Uterus (tissue), 4 donors: ENCODE results near the gene NOXA1. TPM values are rescaled to one million over a fixed set of nuclear protein-coding genes. Genes with fewer than 3 reads are reported as not detected.

ENCODE experiments used
- DNase-seq, 2 donors: peaks; one replicate each; pipeline ENCODE4 v3.0.0-alpha.2; 2019 to 2020
- H3K27ac ChIP-seq, 2 donors: fragments of 200-600 bp; sonication (generic); 1 replicate in 1 of 2; 2 replicates in 1 of 2; pipeline ENCODE4 v1.5.1; 2016 to 2018
- H3K27me3 ChIP-seq, 2 donors: fragments of 200-600 bp; sonication (generic); one replicate each; pipeline ENCODE4 v1.5.1; 2018 to 2019; ENCODE audit warnings: control low read depth in 1 of 2
- H3K36me3 ChIP-seq, 2 donors: fragments of 200-600 bp; sonication (generic); one replicate each; pipeline ENCODE4 v1.5.1; 2019; ENCODE audit warnings: control low read depth in 1 of 2
- H3K4me1 ChIP-seq, 2 donors: fragments of 200-600 bp; sonication (generic); one replicate each; pipeline ENCODE4 v1.5.1; 2018 to 2019; ENCODE audit warnings: control low read depth in 1 of 2
- H3K4me3 ChIP-seq, 2 donors: fragments of 200-600 bp; sonication (generic); 1 replicate in 1 of 2; 2 replicates in 1 of 2; pipeline ENCODE4 v1.5.1; 2018 to 2019; ENCODE audit warnings: mild to moderate bottlenecking in 1 of 2
- H3K9me3 ChIP-seq, 2 donors: fragments of 200-600 bp; sonication (generic); one replicate each; pipeline ENCODE4 v1.5.1; 2019; ENCODE audit warnings: control low read depth in 1 of 2
- CTCF ChIP-seq, 4 experiments: fragments of 200-600 bp in 2 of 4; fragments of 450-650 bp in 2 of 4; sonication (generic) in 2 of 4; IDR thresholded peaks; one replicate each; pipeline ENCODE4 v1.5.1; 2016 to 2019; ENCODE audit warnings: antibody characterized with exemption in 4 of 4, mild to moderate bottlenecking in 2 of 4, moderate library complexity in 1 of 4
- POLR2A ChIP-seq, 2 donors: fragments of 450-650 bp; IDR thresholded peaks; one replicate each; pipeline ENCODE4 v1.6.1; 2016; ENCODE audit warnings: antibody characterized with exemption in 2 of 2, mild to moderate bottlenecking in 1 of 2, moderate library complexity in 1 of 2
- intact Hi-C: fragments of 100-400 bp; cut with DNase I; formaldehyde crosslinking; loops from one replicate; pipeline ENCODE4 v1.15.1; 2023; ENCODE audit warnings: low total_unique reads
- total RNA-seq, 4 donors: library from RNA; depleted of rRNA in 3 of 4; stranded (reverse); fragments of >200 nt in 3 of 4; gene quantifications; one replicate each; pipeline versions ENCODE4 v1.1.0 to v1.2.4, GENCODE V29; 2014 to 2023
- donor health status: DM: yes; HTN: yes; CAD: no.

The NOXA1 gene
- total RNA-seq, 4 donors from 2014 or later, result 0.29 to 13.3 (median 3.4) TPM

- Histone ChIP-seq H3K27me3 (peaks cover 0 to 5% of the 10 kb centered on the region in 2 donors), H3K9me3 (no peaks in the 10 kb centered on the region), H3K27ac (no peak overlapping the region), H3K4me3 (no peak overlapping the region), H3K36me3 (no peaks in the 10 kb centered on the region), H3K4me1 (peaks cover 0 to 5% of the 10 kb centered on the region in 2 donors)
- TF ChIP-seq POLR2A (IDR thresholded peaks at IDR 0.05) (no peak), CTCF (IDR thresholded peaks at IDR 0.05) (no peak)
- intact Hi-C loops, result no loop called here
- no peak for DNase-seq
Measured at GRCh38 chr9:137439158-137439714, 16.0 kb downstream of the NOXA1 start.

GRCh38 chr9:137441289-137441934, 18.2 kb downstream of the NOXA1 start, which contains the start of gene ENTPD8:
Gene ENTPD8, minus strand, starts transcription at chr9:137441357. Its CDS starts 3,072 bp downstream, at chr9:137438285.
- peaks cover 0 to 5% of the 10 kb centered on the region in 2 donors for H3K27me3 ChIP-seq
- intact Hi-C loops, result no loop called here
- no peaks in the 10 kb centered on the region for H3K9me3 ChIP-seq
- no peak for DNase-seq
- no peak within 1 kb of the TSS for H3K27ac ChIP-seq
- no peak within 1 kb of the TSS for H3K4me3 ChIP-seq
- no peaks in the 10 kb centered on the region for H3K36me3 ChIP-seq
- TF ChIP-seq POLR2A (IDR thresholded peaks at IDR 0.05), result no peak
- no peak for TF ChIP-seq CTCF (IDR thresholded peaks at IDR 0.05)
- no peaks in the 10 kb centered on the region for H3K4me1 ChIP-seq

GRCh38 chr9:137441935-137442321, 18.7 kb downstream of the NOXA1 start:
- Histone ChIP-seq H3K4me1 (no peaks in the 10 kb centered on the region), H3K9me3 (no peaks in the 10 kb centered on the region), H3K36me3 (no peaks in the 10 kb centered on the region), H3K27ac (no peak overlapping the region), H3K4me3 (no peak overlapping the region), H3K27me3 (peaks cover 0 to 5% of the 10 kb centered on the region in 2 donors)
- intact Hi-C loops, result no loop called here
- no peak for DNase-seq
- TF ChIP-seq POLR2A (IDR thresholded peaks at IDR 0.05) (no peak), CTCF (IDR thresholded peaks at IDR 0.05) (no peak)

- Histone ChIP-seq H3K27me3 (peaks cover 0 to 5% of the 10 kb centered on the region in 2 donors), H3K36me3 (no peaks in the 10 kb centered on the region)
Measured at GRCh38 chr9:137444106-137444790, 21.1 kb downstream of the NOXA1 start.

More at GRCh38 chr9:137444106-137444790, 21.1 kb downstream of the NOXA1 start:
- Histone ChIP-seq H3K4me1 (no peaks in the 10 kb centered on the region), H3K9me3 (no peaks in the 10 kb centered on the region), H3K4me3 (no peak overlapping the region), H3K27ac (no peak overlapping the region)
- intact Hi-C loops, result no loop called here
- TF ChIP-seq POLR2A (IDR thresholded peaks at IDR 0.05), result no peak
- TF ChIP-seq CTCF (IDR thresholded peaks at IDR 0.05), result no peak
- no peak for DNase-seq
